HG03196 (cell line): ENCODE results near the gene RGMA.

ENCODE experiments used
- ATAC-seq: cut with Tn5 transposase; IDR thresholded peaks from one replicate; pipeline ENCODE4 v1.9.1; 2021; ENCODE audit not compliant: unreplicated experiment

The RGMA gene

GRCh38 chr15:93088981-93089726 lies at the start of gene RGMA:
RGMA (minus strand) TSS chr15:93089211; CDS start chr15:93088932, 279 bp downstream.
- no peak for ATAC-seq

- ATAC-seq: no peak
Observed at GRCh38 chr15:93136606-93137005, 47.6 kb upstream of the RGMA start.

- no peak for ATAC-seq
Observed at GRCh38 chr15:93135997-93136397, 47.0 kb upstream of the RGMA start.

- ATAC-seq: no peak
Observed at GRCh38 chr15:93135459-93135858, 46.4 kb upstream of the RGMA start.

- no peak for ATAC-seq
Observed at GRCh38 chr15:93131485-93132095, 42.6 kb upstream of the RGMA start.

GRCh38 chr15:93129702-93130488 lies 40.9 kb upstream of the RGMA start:
- ATAC-seq: no peak

GRCh38 chr15:93127286-93127685 lies 38.3 kb upstream of the RGMA start:
- ATAC-seq: no peak

GRCh38 chr15:93126599-93126998 lies 37.6 kb upstream of the RGMA start:
- no peak for ATAC-seq

GRCh38 chr15:93126148-93126547 lies 37.1 kb upstream of the RGMA start:
- no peak for ATAC-seq

GRCh38 chr15:93124126-93124525 lies 35.1 kb upstream of the RGMA start:
- ATAC-seq: no peak

GRCh38 chr15:93121973-93122910 lies 33.2 kb upstream of the RGMA start:
- no peak for ATAC-seq

GRCh38 chr15:93121107-93121506 lies 32.1 kb upstream of the RGMA start:
- no peak for ATAC-seq

GRCh38 chr15:93118904-93119303 lies 29.9 kb upstream of the RGMA start:
- ATAC-seq: no peak

- no peak for ATAC-seq
Observed at GRCh38 chr15:93111451-93111850, 22.4 kb upstream of the RGMA start.

GRCh38 chr15:93110502-93111040 lies 21.6 kb upstream of the RGMA start:
- no peak for ATAC-seq

- no peak for ATAC-seq
Observed at GRCh38 chr15:93109336-93110102, 20.5 kb upstream of the RGMA start.

GRCh38 chr15:93107646-93108045 lies 18.6 kb upstream of the RGMA start:
- ATAC-seq: no peak

GRCh38 chr15:93105485-93105884 lies 16.5 kb upstream of the RGMA start:
- ATAC-seq: no peak

GRCh38 chr15:93103823-93104222 lies 14.8 kb upstream of the RGMA start:
- ATAC-seq: no peak

GRCh38 chr15:93102211-93102610 lies 13.2 kb upstream of the RGMA start:
- no peak for ATAC-seq
